GM18868 (cell line): ENCODE measurements around the gene PPP1R12C.

Source experiments
- ATAC-seq: cut with Tn5 transposase; IDR thresholded peaks from one replicate; pipeline ENCODE4 v1.9.1; 2021; ENCODE audit warnings: mild to moderate bottlenecking, moderate library complexity; ENCODE audit not compliant: unreplicated experiment

PPP1R12C gene

DNA sequence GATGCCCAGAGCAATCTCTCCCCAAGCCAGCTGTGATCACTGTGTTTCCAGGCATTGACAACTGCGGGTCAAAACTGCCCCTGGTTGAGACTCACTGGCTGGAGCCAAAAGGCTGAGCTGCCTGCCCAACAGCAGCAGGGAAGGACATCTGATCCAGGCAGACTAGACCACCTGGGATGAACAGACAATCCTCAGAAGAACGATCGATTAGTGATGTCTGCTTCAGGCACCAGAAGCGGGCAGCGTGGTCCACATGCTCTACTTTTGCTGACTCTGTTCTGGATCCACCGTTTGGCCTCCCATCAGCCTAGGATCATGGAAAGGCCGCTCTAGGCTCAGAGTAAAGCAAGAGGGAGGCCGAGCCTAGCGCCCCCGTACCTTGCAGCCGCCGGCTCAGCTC lies 69.5 kb downstream of the PPP1R12C start:
- no peak for ATAC-seq

DNA sequence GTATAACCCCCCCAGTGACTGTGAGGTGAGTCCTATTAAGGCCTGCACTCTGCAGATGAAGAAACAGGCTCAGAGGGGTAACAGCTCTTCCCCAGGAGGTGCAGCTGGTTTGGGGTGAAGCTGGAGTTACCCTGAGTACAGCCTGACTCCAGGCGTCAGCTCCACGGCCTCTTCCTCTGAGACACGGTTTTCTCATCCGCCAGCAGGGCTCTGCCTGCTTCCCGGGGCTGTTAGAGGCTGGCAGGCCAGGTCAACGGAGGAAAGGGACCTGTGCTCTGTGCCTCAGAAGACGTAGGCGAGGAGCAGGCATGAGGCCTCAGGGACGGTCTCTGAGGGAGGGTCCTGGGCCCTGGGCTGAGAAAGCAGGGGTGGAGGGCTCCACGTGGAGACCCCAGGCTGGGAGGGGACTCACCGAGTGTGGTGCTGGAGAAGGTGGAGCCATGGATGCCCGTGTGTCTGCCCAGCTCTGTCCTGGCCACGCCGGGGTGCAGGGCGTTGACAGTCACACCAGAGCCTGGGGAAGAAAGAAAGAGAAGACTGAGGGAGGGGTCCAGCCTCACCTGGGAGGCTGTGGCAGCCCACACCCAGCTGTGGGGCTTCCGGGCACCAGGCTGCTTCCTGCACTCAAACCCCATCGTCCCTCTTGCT lies 70.3 kb downstream of the PPP1R12C start:
- ATAC-seq: no peak

DNA sequence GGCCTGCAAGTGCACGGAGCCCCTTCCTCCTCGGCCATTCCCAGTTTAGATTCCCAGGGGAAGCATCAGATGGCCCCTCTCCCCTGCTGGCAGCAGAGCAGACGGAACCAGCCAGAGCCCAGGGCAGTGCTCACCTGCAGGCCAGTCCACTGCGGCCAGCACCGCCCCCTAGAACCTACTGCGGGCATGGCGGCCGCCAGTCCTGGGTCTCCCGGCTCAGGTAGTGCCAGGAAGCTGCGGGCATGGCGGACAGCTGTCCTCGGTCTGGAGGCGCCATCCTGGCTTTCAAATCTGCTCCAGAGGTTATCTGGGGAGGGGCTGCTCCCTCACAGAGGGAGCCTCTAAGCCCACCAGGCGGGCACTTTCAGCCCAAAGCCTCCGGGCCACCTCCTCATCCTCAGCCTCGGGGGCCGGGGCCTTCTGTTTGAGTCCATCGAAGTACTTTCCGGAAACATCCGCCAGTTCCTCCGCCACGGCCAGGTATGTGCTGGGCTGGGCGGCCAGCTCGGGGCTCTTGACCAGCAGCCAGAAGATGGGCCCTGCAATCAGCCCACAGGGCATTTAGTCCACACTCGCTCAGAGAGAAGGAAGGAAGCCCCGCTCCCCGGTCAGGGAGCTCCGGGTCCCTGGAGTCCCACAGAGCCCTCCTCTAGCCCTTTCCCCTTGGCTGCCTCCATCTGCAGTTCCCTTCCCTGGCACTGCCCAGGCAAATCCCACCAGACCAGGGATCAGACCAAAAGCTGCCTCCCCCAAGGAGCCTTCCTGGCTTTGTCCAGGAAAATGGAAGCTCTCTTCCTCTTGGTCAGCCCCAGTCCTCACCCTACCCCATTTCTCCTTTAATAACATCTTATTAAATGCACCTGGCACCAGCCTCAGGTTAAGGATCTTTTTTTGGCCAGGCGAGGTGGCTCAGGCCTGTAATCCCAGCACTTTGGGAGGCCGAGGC lies 72.4 kb downstream of the PPP1R12C start:
- ATAC-seq: no peak

DNA sequence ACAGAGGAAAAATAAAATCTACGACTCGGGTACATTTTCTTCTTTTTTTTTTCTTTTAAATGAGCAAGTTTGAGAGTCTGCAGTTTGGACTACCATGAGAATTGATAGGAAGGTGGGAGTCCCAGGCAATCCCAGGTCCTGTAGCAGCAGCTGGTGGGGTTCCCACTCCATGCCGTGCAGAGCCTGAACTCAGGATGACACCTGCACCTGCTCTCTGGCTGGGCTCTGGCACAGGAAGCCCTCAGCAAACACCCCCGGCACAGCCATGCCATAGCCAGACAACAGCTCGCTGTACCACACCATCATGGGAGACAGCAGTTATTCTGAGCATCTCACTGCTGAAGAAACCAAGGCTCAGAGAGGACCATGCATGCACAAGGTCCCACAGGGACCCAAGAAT lies 73.2 kb downstream of the PPP1R12C start:
- no peak for ATAC-seq

DNA sequence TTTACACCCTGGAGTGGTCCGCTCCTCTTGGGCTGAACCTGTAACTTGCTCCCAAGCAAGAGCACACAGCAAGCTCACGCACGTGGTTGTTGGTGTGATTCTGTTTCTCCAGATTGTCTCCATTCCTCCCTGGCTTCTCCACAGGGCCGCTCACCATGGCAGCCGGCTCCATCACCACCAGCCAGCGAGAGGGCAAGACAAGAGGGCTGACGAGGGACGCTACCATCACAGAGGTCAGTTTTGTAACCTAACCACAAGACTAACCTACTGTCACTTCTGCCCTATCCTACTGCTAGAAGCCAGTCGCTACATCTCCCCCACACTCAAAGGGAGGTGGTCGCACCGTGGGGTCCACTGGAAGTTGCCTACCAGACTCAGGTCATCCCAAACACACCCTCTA lies 74.7 kb downstream of the PPP1R12C start:
- ATAC-seq: no peak

DNA sequence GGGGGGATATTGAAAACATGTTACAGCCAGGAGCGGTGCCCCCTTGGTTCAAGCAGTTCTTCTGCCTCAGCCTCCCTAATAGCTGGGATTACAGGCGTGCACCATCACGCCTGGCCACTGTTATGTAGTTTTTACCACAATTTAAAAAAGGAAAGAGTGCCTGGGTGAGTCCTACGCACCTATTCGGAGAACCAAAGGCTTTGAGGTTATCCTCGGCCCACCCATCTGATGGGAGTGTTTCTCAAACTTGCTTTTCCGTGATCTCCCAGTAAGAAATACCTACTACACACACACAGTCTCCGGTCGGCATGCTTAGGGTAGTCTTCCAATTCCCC lies 75.1 kb downstream of the PPP1R12C start:
- no peak for ATAC-seq

DNA sequence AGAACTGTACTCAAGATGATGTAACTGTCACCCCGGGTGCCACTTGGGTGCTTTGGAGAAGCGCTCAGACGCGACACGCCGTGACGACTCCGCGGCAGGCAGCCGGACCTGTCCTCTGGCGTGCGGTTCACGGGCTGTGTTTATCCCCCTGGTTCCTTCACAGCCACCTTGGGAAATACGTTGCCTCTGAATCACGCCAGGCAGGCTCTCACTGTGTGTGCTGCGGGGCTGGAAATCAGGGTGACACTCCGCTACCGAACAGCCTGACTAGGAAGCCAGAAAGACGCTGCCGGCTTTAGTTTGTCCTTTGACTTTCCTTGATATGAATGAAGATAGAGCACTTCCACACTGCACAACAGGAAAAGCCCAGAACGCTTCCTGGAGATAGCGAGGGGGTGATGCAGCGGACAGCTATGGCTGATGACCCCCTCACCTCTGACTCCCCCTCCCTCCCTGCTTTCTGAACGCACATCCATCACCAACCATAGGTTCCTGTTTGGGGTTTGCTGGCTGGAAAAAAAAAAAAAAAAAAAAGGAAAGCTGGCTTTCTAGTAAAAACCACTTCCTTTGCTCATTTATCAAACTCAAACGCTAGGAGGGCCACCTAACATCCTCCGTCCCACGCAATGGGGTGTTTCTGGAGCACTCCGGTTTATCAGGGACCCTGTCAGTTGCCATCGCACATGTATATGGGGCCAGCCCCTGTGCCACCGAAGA lies 75.7 kb downstream of the PPP1R12C start:
- ATAC-seq: no peak

DNA sequence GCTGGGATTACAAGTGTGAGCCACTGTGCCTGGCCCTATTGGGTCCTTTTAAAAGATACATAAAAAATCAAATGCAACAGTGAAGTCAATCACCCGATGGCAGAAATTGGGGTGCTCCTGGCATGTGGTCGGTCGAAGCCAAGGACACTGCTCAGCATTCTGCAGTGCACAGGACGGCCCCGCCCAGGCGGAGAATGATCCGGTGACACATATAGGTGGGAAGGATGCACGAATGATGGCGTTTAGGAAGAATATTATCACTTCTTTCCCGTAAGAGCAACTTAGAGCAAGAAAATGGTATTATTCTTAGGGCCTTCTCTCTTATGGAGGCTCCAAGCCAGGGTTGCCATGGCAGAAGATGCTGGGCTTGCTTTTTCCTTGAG lies 76.2 kb downstream of the PPP1R12C start:
- ATAC-seq: no peak
